Activated CD8-positive, alpha-beta memory T cell treated with anti-CD3 and anti-CD28 coated beads for 48 hours (primary cell): ENCODE data around the gene TSC22D4.

Source experiments
- DNase-seq, 3 experiments: peaks; one replicate each; pipeline ENCODE4 v3.0.0-alpha.2; 2020; ENCODE audit warnings: low read depth in 2 of 3, low spot score in 2 of 3

TSC22D4 gene

GRCh38 chr7:100429637-100430492, 49.1 kb downstream of the TSC22D4 start, which contains the start of gene MEPCE:
MEPCE (plus strand) TSS chr7:100429831; CDS start chr7:100430019, 188 bp downstream.
- peak; percentile 91 to 99 (median 98) for DNase-seq

- peak; percentile 99 to 100 (median 100) for DNase-seq
These were observed 49.9 kb downstream of the TSC22D4 start for GRCh38 chr7:100428967-100429636.

- peak; percentile 94 to 97 (median 95) for DNase-seq
These were observed 50.6 kb downstream of the TSC22D4 start, which contains the start of gene ZCWPW1 for GRCh38 chr7:100428199-100428966. ZCWPW1 (minus strand) TSS chr7:100428703; CDS start chr7:100420649, 8,054 bp downstream.

GRCh38 chr7:100427762-100428198, 51.2 kb downstream of the TSC22D4 start:
- no peak for DNase-seq

GRCh38 chr7:100426516-100426915, 52.5 kb downstream of the TSC22D4 start:
- no peak for DNase-seq

- DNase-seq: no peak
These were observed 53.7 kb downstream of the TSC22D4 start for GRCh38 chr7:100425347-100425746.

- no peak for DNase-seq
These were observed 55.7 kb downstream of the TSC22D4 start for GRCh38 chr7:100423315-100423714.

GRCh38 chr7:100419660-100420226, 59.3 kb downstream of the TSC22D4 start:
- DNase-seq: no peak

- no peak for DNase-seq
These were observed 59.9 kb downstream of the TSC22D4 start for GRCh38 chr7:100418930-100419659.
